ENCODE results near the gene APOL2.

The APOL2 gene

DNA sequence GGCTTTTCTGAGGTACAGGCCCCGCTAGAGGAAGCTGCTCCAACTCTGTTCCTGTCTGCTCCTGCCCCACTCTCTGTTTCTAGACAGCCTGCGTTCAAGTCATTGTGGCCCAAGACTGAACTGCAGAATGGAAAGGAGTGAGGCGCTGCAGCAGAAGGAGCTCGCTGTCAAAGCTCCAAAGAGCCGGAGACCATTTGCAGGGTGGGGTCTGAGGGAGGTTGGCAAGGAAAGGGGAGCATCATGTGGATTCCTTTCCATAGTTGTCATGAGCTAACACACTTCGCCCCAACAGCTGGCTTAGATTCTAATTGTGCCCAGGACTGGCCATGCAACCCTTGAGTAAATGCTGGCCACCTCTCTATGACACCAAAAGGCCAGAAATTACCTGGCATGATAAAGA lies 56.5 kb downstream of the APOL2 start:
- H3K4me1 ChIP-seq (ENCODE audit: control insufficient read depth in 1 of 2, insufficient read depth in 1 of 2, low read depth in 1 of 2, low read length in 1 of 2): no peaks in the 10 kb centered on the region
- no peak overlapping the region for H3K27ac ChIP-seq
- no peak overlapping the region for H3K4me3 ChIP-seq (ENCODE audit: low read depth in 1 of 2, low read length in 1 of 2)
- no peak for TF ChIP-seq CTCF (IDR thresholded peaks at IDR 0.05)
- no peaks in the 10 kb centered on the region for H3K36me3 ChIP-seq
- no peaks in the 10 kb centered on the region for H3K9me3 ChIP-seq
- no peaks in the 10 kb centered on the region for H3K27me3 ChIP-seq

DNA sequence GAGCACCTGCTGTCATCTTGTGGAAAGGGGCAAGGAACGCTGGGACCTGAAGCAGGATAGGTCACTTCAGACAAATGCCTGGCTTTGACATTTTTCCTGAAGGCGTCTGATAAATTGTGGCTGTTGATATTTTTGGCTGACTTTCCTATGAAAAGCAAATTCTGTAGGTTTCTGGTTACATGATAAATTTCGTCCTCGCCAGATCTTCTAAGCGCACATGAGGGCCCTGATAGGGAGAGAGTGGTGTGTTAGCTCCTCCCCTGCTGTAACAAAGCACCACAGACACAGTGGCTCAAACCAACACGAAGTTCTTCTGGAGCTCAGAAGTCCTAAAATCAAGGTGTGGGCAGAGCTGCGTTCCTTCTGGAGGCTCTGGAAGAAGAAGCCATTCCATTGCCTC lies 57.3 kb downstream of the APOL2 start:
- no peaks in the 10 kb centered on the region for H3K9me3 ChIP-seq
- no peaks in the 10 kb centered on the region for H3K36me3 ChIP-seq
- H3K4me1 ChIP-seq (ENCODE audit: control insufficient read depth in 1 of 2, insufficient read depth in 1 of 2, low read depth in 1 of 2, low read length in 1 of 2): no peaks in the 10 kb centered on the region
- TF ChIP-seq CTCF (IDR thresholded peaks at IDR 0.05): no peak
- H3K27me3 ChIP-seq: no peaks in the 10 kb centered on the region
- H3K27ac ChIP-seq: no peak overlapping the region
- no peak overlapping the region for H3K4me3 ChIP-seq (ENCODE audit: low read depth in 1 of 2, low read length in 1 of 2)

GRCh38 chr22:36180928-36181327 lies 58.4 kb downstream of the APOL2 start:
- H3K27me3 ChIP-seq: no peaks in the 10 kb centered on the region
- TF ChIP-seq CTCF (IDR thresholded peaks at IDR 0.05): no peak
- H3K27ac ChIP-seq: no peak overlapping the region
- H3K4me1 ChIP-seq (ENCODE audit: control insufficient read depth in 1 of 2, insufficient read depth in 1 of 2, low read depth in 1 of 2, low read length in 1 of 2): no peaks in the 10 kb centered on the region
- H3K36me3 ChIP-seq: no peaks in the 10 kb centered on the region
- no peak overlapping the region for H3K4me3 ChIP-seq (ENCODE audit: low read depth in 1 of 2, low read length in 1 of 2)
- no peaks in the 10 kb centered on the region for H3K9me3 ChIP-seq

GRCh38 chr22:36180038-36180880 lies 59.1 kb downstream of the APOL2 start:
- Histone ChIP-seq H3K27ac (no peak overlapping the region), H3K9me3 (no peaks in the 10 kb centered on the region), H3K27me3 (no peaks in the 10 kb centered on the region), H3K4me1 (ENCODE audit: control insufficient read depth in 1 of 2, insufficient read depth in 1 of 2, low read depth in 1 of 2, low read length in 1 of 2) (no peaks in the 10 kb centered on the region), H3K36me3 (no peaks in the 10 kb centered on the region), H3K4me3 (ENCODE audit: low read depth in 1 of 2, low read length in 1 of 2) (no peak overlapping the region)
- TF ChIP-seq CTCF (IDR thresholded peaks at IDR 0.05): peak; percentile 63

DNA sequence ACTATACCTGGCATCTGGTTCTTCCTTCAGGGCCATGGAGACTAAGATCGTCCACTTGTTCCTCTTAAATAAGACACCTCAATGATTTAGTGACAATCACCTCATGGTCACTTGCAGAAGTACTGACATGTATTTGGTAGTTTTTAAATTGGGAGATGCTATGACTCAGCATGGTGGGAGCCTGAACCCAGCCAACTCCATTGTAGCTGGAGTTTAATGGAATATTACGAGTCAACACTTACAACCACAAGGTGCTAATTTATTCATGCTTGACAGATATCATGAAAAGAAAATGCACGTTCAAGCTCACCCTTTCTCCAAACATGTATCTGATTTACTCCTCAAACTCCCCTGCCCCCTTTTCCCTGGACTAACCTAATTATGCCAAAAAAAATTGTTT lies 62.2 kb downstream of the APOL2 start:
- H3K4me1 ChIP-seq (ENCODE audit: control insufficient read depth in 1 of 2, insufficient read depth in 1 of 2, low read depth in 1 of 2, low read length in 1 of 2): no peaks in the 10 kb centered on the region
- no peak overlapping the region for H3K4me3 ChIP-seq (ENCODE audit: low read depth in 1 of 2, low read length in 1 of 2)
- H3K27ac ChIP-seq: no peak overlapping the region
- no peaks in the 10 kb centered on the region for H3K36me3 ChIP-seq
- no peaks in the 10 kb centered on the region for H3K9me3 ChIP-seq
- no peak for TF ChIP-seq CTCF (IDR thresholded peaks at IDR 0.05)
- H3K27me3 ChIP-seq: no peaks in the 10 kb centered on the region

Measured in neutrophil (primary cell).